GM23338 (cell line): Measurements from ENCODE around the gene PDE2A. TPM values are rescaled to one million over a fixed set of nuclear protein-coding genes. Genes with fewer than 3 reads are reported as not detected.

Experiments used
- ATAC-seq: fragments of 200-7000 bp; cut with Tn5 transposase; 3 replicates; pipeline ENCODE4 v1.9.1; 2020
- DNase-seq: peaks from one replicate; pipeline ENCODE4 v3.0.0-alpha.2; 2015; ENCODE audit warnings: low spot score
- H2AFZ ChIP-seq: fragments of 200-600 bp; sonication (generic); 2 replicates; pipeline ENCODE4 v1.8.0; 2016; ENCODE audit warnings: antibody characterized with exemption, mild to moderate bottlenecking, moderate library complexity
- H3F3A ChIP-seq: fragments of 200-600 bp; sonication (generic); replicated peaks from 2 replicates; pipeline ENCODE4 v1.8.0; 2017; ENCODE audit warnings: antibody characterized with exemption, mixed run types, low read depth
- H3K27ac ChIP-seq: fragments of 200-600 bp; sonication (generic); 2 replicates; pipeline ENCODE4 v1.6.1; 2016; ENCODE audit warnings: low read depth
- H3K27me3 ChIP-seq: fragments of 200-600 bp; sonication (generic); 2 replicates; pipeline ENCODE4 v1.8.0; 2016; ENCODE audit warnings: mild to moderate bottlenecking, mixed run types, moderate library complexity; ENCODE audit not compliant: insufficient read depth
- H3K36me3 ChIP-seq: fragments of 200-600 bp; sonication (generic); 2 replicates; pipeline ENCODE4 v1.8.0; 2016; ENCODE audit warnings: mild to moderate bottlenecking; ENCODE audit not compliant: insufficient read depth
- H3K4me1 ChIP-seq: fragments of 200-600 bp; sonication (generic); 2 replicates; pipeline ENCODE4 v1.8.0; 2016; ENCODE audit warnings: mild to moderate bottlenecking, moderate library complexity; ENCODE audit not compliant: insufficient read depth
- H3K4me2 ChIP-seq: fragments of 200-600 bp; sonication (generic); 2 replicates; pipeline ENCODE4 v1.7.1; 2017; ENCODE audit warnings: mixed run types
- H3K4me3 ChIP-seq: fragments of 200-600 bp; sonication (generic); 2 replicates; pipeline ENCODE4 v1.6.1; 2016; ENCODE audit warnings: mixed run types
- H3K79me2 ChIP-seq: fragments of 200-600 bp; sonication (generic); replicated peaks from 2 replicates; pipeline ENCODE4 v1.8.0; 2017; ENCODE audit warnings: mild to moderate bottlenecking; ENCODE audit not compliant: insufficient read depth
- H3K9me2 ChIP-seq: fragments of 200-600 bp; sonication (generic); 2 replicates; pipeline ENCODE4 v1.8.0; 2017; ENCODE audit not compliant: insufficient read depth
- H4K20me1 ChIP-seq: fragments of 200-600 bp; sonication (generic); replicated peaks from 2 replicates; pipeline ENCODE4 v1.8.0; 2017; ENCODE audit warnings: mild to moderate bottlenecking; ENCODE audit not compliant: insufficient read depth
- H3K27ac Mint-ChIP-seq: 2 replicates; pipeline ENCODE4 v1.8.0; 2020; ENCODE audit warnings: inconsistent platforms, mild to moderate bottlenecking, moderate library complexity, mixed read lengths
- H3K27me3 Mint-ChIP-seq: 3 replicates; pipeline ENCODE4 v1.8.0; 2022; ENCODE audit warnings: low read depth, mild to moderate bottlenecking, moderate library complexity, mixed read lengths, inconsistent platforms; ENCODE audit not compliant: insufficient read depth, poor library complexity
- H3K36me3 Mint-ChIP-seq: 3 replicates; pipeline ENCODE4 v1.8.0; 2021; ENCODE audit warnings: low read depth, mild to moderate bottlenecking, inconsistent platforms, moderate library complexity, mixed read lengths
- H3K4me1 Mint-ChIP-seq: 3 replicates; pipeline ENCODE4 v1.8.0; 2020; ENCODE audit warnings: mild to moderate bottlenecking, inconsistent platforms, mixed read lengths
- H3K4me3 Mint-ChIP-seq: 3 replicates; pipeline ENCODE4 v1.8.0; 2021; ENCODE audit warnings: moderate library complexity, mild to moderate bottlenecking, inconsistent platforms, mixed read lengths
- H3K9me3 Mint-ChIP-seq: 3 replicates; pipeline ENCODE4 v1.8.0; 2020; ENCODE audit warnings: moderate library complexity, mild to moderate bottlenecking, inconsistent platforms, mixed read lengths
- CREB1 ChIP-seq: fragments of 250-450 bp; sonication (Bioruptor Pico); IDR thresholded peaks from 2 replicates; pipeline ENCODE4 v1.5.0; 2020; ENCODE audit warnings: low read depth, mild to moderate bottlenecking, moderate library complexity
- CTCF ChIP-seq, 2 experiments: fragments of 200-600 bp in 1 of 2; sonication (generic) in 1 of 2; conservative IDR thresholded peaks; 2 replicates each; pipeline versions ENCODE4 v1.5.1 to v1.6.1; 2016 to 2017; ENCODE audit warnings: antibody characterized with exemption in 2 of 2, low read depth in 2 of 2, mild to moderate bottlenecking in 2 of 2, moderate library complexity in 1 of 2
- ETS1 ChIP-seq: IDR thresholded peaks from 2 replicates; pipeline ENCODE4 v1.6.1; 2016; ENCODE audit warnings: antibody characterized with exemption
- EZH2 ChIP-seq: fragments of 200-600 bp; sonication (generic); IDR thresholded peaks from one replicate; pipeline ENCODE4 v1.8.0; 2017; ENCODE audit warnings: antibody characterized with exemption, mild to moderate bottlenecking, low read depth; ENCODE audit not compliant: unreplicated experiment
- EZH2phosphoT487 ChIP-seq: fragments of 200-600 bp; sonication (generic); IDR thresholded peaks from one replicate; pipeline ENCODE4 v1.8.1; 2018; ENCODE audit warnings: antibody characterized with exemption; ENCODE audit not compliant: unreplicated experiment
- JUNB ChIP-seq: IDR thresholded peaks from one replicate; pipeline ENCODE4 v1.6.1; 2016; ENCODE audit warnings: antibody characterized with exemption; ENCODE audit not compliant: unreplicated experiment
- POLR2AphosphoS5 ChIP-seq: IDR thresholded peaks from 2 replicates; pipeline ENCODE4 v1.6.1; 2016; ENCODE audit warnings: antibody characterized with exemption, low read depth
- REST ChIP-seq: IDR thresholded peaks from one replicate; pipeline ENCODE4 v1.6.1; 2018; ENCODE audit warnings: antibody characterized with exemption; ENCODE audit not compliant: unreplicated experiment
- STAT1 ChIP-seq: IDR thresholded peaks from one replicate; pipeline ENCODE4 v1.6.1; 2016; ENCODE audit warnings: antibody characterized with exemption; ENCODE audit not compliant: unreplicated experiment
- ZNF114 ChIP-seq: fragments of 250-450 bp; sonication (Bioruptor Pico); IDR thresholded peaks from 2 replicates; pipeline ENCODE4 v1.5.0; 2020; ENCODE audit warnings: mild to moderate bottlenecking, moderate library complexity
- ZNF331 ChIP-seq: fragments of 250-450 bp; sonication (Bioruptor Pico); IDR thresholded peaks from 2 replicates; pipeline ENCODE4 v1.5.0; 2020; ENCODE audit warnings: low read depth, mild to moderate bottlenecking, moderate library complexity
- ZNF462 ChIP-seq: fragments of 250-450 bp; sonication (Bioruptor Pico); IDR thresholded peaks from 2 replicates; pipeline ENCODE4 v1.5.0; 2020; ENCODE audit warnings: mild to moderate bottlenecking, moderate library complexity
- polyA plus RNA-seq: library from polyadenylated mRNA; unstranded; fragments of >200 nt; fragmentation: Nextera tagmentation; extraction: Ambion mirVana; gene quantifications from 2 replicates; pipeline ENCODE4 v1.2.1, GENCODE V29; 2016
- total RNA-seq: library from RNA; depleted of rRNA; stranded (reverse); fragments of >200 nt; shearing (Covaris generic); gene quantifications from 2 replicates; pipeline ENCODE4 v1.2.3, GENCODE V29; 2014

The PDE2A gene
- total and polyA plus RNA-seq, 2 experiments from 2014 or later: 4.3 to 16.2 TPM

- ATAC-seq (no peak), DNase-seq (no peak)
- H3K9me3 Mint-ChIP-seq: no peaks in the 10 kb centered on the region
- H3K9me2 ChIP-seq: no peaks in the 10 kb centered on the region
- H3K27ac Mint-ChIP-seq: no peak overlapping the region
- H3K4me1 Mint-ChIP-seq: peaks cover 6% of the 10 kb centered on the region; the same call in 2 of the 3 replicates
- H3K4me3 ChIP-seq: no peak overlapping the region
- no peaks in the 10 kb centered on the region for H3K27me3 ChIP-seq
- no peaks in the 10 kb centered on the region for H3F3A ChIP-seq
- peaks cover 6% of the 10 kb centered on the region; the same call in 2 of the 3 replicates for H3K36me3 Mint-ChIP-seq
- H3K4me2 ChIP-seq: no peak overlapping the region
- no peak overlapping the region for H2AFZ ChIP-seq
- no peaks in the 10 kb centered on the region for H3K79me2 ChIP-seq
- H3K4me1 ChIP-seq: no peaks in the 10 kb centered on the region
- H3K27me3 Mint-ChIP-seq: peaks cover 13% of the 10 kb centered on the region
- no peaks in the 10 kb centered on the region; the same call in 1 of the 2 replicates for H3K36me3 ChIP-seq
- TF ChIP-seq EZH2: no peak
- no peak for TF ChIP-seq ETS1
- TF ChIP-seq EZH2phosphoT487: no peak
- TF ChIP-seq REST: no peak
- no peak for TF ChIP-seq ZNF331
- no peak for TF ChIP-seq CREB1 (CRISPR knock-in tag)
- no peak for TF ChIP-seq POLR2AphosphoS5
- no peak for TF ChIP-seq JUNB
- TF ChIP-seq CTCF (conservative IDR thresholded peaks at IDR 0.05; ENCODE audit: low read depth in 2 of 2): no peak
- no peak for TF ChIP-seq ZNF462
- no peak for TF ChIP-seq STAT1
- no peak for TF ChIP-seq ZNF114 (CRISPR knock-in tag)
- H4K20me1 ChIP-seq: 0 out of 2 replicates have a peak, but pooled peaks cover 5% of the 10 kb centered on the region
- no peak overlapping the region for H3K27ac ChIP-seq
- H3K4me3 Mint-ChIP-seq: no peak overlapping the region
Measured at GRCh38 chr11:72685560-72686480, 11.6 kb upstream of the PDE2A start.
